GM12874 (cell line): ENCODE results near the gene TIAM1.

Source experiments
- TF ChIP-seq, protein P1 (sequence below): IDR thresholded peaks from 2 replicates; pipeline ENCODE4 v1.5.1; 2011; ENCODE audit warnings: low read depth, mild to moderate bottlenecking, control low read depth, low read length, moderate library complexity; ENCODE audit not compliant: insufficient read depth

TIAM1 gene

DNA sequence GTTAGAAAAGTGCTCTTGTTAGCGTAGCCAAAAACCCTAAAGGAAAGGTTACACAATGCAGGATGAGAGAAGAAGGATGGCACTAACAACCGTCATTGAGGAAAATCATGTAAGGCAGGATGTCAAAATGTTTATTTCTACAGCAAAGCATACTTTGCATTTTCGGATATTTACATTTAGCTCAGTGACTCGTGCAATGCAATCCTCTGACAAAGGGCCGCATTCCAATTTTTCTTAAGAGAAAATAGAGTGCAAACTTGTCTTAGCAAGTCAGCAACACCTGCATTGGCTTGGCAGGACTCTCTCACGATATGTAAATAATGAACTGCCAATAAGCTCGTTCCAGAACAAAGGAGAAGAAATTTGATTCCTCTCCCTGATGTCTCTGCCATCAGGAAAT, 33.3 kb downstream of the TIAM1 start:
- TF ChIP-seq, protein P1, sequence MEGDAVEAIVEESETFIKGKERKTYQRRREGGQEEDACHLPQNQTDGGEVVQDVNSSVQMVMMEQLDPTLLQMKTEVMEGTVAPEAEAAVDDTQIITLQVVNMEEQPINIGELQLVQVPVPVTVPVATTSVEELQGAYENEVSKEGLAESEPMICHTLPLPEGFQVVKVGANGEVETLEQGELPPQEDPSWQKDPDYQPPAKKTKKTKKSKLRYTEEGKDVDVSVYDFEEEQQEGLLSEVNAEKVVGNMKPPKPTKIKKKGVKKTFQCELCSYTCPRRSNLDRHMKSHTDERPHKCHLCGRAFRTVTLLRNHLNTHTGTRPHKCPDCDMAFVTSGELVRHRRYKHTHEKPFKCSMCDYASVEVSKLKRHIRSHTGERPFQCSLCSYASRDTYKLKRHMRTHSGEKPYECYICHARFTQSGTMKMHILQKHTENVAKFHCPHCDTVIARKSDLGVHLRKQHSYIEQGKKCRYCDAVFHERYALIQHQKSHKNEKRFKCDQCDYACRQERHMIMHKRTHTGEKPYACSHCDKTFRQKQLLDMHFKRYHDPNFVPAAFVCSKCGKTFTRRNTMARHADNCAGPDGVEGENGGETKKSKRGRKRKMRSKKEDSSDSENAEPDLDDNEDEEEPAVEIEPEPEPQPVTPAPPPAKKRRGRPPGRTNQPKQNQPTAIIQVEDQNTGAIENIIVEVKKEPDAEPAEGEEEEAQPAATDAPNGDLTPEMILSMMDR: no peak

DNA sequence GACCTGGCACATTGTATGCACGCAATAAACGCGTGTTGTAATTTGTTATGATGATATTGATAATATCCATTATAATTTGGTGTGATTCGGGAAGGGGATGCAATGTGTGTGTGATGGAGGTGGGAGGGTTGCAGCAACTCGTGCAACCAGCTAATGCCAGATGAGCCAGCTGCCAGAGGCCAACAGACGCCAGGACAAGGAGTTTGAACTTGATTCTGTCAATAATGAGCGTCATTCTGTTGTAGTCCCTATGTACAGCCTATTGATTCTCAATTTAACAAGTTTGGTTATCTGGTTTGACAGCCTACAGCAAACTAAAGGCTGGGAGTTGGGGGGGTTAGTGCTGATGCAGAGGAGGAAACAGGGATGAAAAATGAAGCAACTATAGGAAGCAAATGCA, 35.5 kb downstream of the TIAM1 start:
- TF ChIP-seq, protein P1: no peak

DNA sequence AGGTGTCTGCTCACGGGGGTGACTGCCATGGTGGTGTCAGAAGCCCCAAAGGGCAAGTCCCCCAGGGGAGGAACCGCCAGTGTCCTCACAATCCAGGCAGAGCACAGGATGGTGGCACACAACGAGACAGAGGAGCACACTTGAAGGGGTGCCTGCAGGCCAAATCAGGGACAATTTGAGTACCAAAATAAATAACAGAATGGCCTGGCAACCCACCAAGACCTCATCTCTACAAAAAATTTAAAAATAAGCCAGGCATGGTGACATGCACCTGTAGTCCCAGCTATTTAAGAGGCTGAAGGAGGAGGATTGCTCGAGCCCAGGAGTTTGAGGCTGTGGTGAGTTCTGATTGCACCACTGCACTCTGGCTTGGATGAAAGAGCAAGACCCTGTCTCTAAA, 38.2 kb downstream of the TIAM1 start:
- TF ChIP-seq, protein P1: no peak

DNA sequence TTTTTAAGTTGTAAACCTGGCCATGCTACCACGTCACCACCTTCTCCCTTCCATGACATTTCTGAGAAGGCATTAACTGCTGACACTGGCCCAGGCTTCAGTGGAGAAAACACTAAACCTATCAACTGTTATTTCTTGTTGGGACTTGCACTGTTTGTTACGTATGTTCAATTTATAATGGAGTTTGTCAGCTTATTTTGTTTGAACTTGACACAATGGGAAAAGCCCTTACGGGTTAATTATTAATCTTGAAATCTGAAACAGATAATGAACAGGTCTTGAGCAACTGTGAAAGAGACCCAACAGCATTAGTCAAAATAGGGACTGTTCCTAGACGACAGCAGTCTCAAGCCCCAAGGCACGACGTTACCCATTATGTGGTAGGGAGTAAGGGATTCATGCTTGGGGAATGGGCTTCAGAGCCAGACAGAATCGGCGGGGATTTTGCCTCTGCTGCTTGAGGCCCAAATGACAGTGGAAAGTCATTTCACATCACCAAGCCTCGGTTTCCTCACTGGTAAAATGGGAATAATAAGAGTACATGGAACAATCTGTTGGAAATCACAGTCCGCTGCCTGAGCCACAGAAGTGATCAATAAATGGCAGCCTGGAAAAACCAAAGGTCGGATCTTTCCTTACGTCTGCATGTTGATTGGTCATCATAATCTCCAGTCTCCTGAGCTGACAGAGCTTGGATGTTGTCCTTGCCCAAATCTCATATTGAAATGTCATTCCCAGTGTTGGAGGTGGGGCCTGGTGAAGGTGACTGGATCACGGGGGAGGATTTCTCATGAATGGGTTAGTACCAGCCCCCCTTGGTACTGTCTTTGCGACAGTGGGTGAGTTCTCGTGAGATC, 44.5 kb downstream of the TIAM1 start:
- TF ChIP-seq, protein P1: no peak

DNA sequence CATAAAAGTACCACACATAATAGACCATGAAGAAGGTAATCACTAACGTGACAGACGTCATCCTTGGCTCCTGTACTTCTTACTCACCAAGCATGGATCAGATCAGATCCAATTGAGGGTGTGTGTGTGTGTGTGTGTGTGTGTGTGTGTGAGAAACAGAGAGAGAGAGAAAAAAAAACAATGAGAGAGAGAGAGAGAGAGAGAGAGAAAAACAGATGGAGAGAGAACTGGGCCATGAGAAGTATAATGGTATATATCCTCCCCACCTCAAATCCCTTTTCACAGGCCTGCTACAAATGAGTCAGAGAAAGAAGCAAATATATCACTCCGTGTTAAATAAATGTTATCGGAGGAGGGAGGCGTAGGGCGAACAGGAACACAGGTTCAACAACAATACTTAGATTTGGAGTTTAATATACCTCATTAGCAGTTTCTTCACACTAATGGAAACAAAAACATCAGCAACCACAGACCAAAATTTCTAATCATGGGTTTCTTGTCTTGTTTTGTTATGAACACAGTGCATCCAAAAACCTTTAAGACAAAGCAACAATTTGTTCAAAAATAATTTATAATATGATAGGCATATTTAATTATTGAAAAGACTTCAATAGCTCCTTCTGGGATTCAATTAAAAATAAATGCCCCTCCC, 45.3 kb downstream of the TIAM1 start:
- TF ChIP-seq, protein P1: no peak

DNA sequence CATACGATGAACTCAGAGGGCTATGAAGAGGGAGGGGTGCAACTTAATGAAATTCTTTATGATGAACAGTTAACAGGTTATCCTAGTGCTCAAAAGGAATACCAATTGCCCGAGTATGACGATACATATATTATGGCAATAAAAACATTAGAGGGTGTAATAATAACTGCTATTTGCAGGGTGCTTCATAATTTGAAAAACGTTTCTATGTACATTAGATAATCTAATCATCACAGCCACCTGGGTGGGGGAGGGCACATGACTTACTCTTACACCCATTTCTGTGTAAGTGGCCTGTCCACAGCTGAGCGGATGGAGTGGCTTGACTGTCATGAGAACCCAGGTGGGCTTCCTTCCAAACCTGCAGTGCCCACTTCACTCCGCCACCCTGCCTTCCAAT, 46.3 kb downstream of the TIAM1 start:
- TF ChIP-seq, protein P1: no peak

DNA sequence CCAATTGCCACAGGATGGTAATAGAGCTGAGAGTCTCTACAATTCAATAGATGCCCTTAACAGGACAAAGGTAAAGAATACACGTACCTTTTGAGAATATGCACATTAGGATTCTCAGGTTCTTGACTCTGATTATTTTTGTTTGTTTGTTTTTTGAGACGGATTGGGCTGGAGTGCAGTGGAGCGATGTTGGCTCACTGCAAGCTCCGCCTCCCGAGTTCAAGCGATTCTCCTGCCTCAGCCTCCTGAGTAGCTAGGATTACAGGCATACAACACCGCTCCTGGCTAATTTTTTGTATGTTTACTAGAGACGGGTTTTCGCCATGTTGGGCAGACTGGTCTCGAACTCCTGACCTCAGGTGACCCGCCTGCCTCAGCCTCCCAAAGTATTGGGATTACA, 48.4 kb downstream of the TIAM1 start:
- TF ChIP-seq, protein P1: no peak
